Naive thymus-derived CD4-positive, alpha-beta T cell (primary cell): ENCODE data around the gene RHOH. TPM values are rescaled to one million over a fixed set of nuclear protein-coding genes. Genes with fewer than 3 reads are reported as not detected.

ENCODE experiments used
- ATAC-seq: fragments of 150-1000 bp; cut with Tn5 transposase; 2 replicates; pipeline ENCODE4 v1.10.0; 2021; ENCODE audit warnings: mild to moderate bottlenecking, moderate library complexity
- CTCF ChIA-PET: fragments of 350-600 bp; sonication (Branson Sonifier 250); formaldehyde crosslinking; loops from one replicate; lab custom pipeline; 2021; ENCODE audit warnings: antibody characterized with exemption; lab: Charles Lee
- POLR2A ChIA-PET: fragments of 350-600 bp; sonication (Branson Sonifier 250); formaldehyde crosslinking; loops from one replicate; lab custom pipeline; 2021; ENCODE audit warnings: antibody characterized with exemption, inconsistent platforms; lab: Charles Lee
- DNase-seq, 9 donors: peaks; one replicate each; pipeline versions ENCODE4 v3.0.0 to v3.0.0-alpha.2; 2020 to 2022; ENCODE audit warnings: mixed read lengths in 1 of 9
- H3K27ac ChIP-seq: one replicate; pipeline ENCODE4 v1.7.0; 2013; ENCODE audit warnings: mild to moderate bottlenecking, low read depth, low read length, moderate library complexity
- H3K27me3 ChIP-seq, 2 donors: one replicate each; pipeline ENCODE4 v1.7.0; 2013; ENCODE audit warnings: low read length in 2 of 2, mild to moderate bottlenecking in 2 of 2, moderate library complexity in 2 of 2; ENCODE audit not compliant: control insufficient read depth in 2 of 2, insufficient read depth in 2 of 2
- H3K36me3 ChIP-seq, 3 experiments: 1 replicate in 2 of 3; 2 replicates in 1 of 3; pipeline ENCODE4 v1.7.0; 2013; ENCODE audit warnings: low read length in 3 of 3, mild to moderate bottlenecking in 3 of 3, moderate library complexity in 1 of 3; ENCODE audit not compliant: insufficient read depth in 3 of 3, control insufficient read depth in 2 of 3
- H3K4me1 ChIP-seq, 2 donors: one replicate each; pipeline ENCODE4 v1.7.0; 2013; ENCODE audit warnings: low read length in 2 of 2, mild to moderate bottlenecking in 2 of 2, moderate library complexity in 1 of 2; ENCODE audit not compliant: control insufficient read depth in 2 of 2, insufficient read depth in 2 of 2
- H3K4me3 ChIP-seq: 2 replicates; pipeline ENCODE4 v1.7.0; 2013; ENCODE audit warnings: mild to moderate bottlenecking, low read length
- H3K9me3 ChIP-seq, 3 experiments: 1 replicate in 2 of 3; 2 replicates in 1 of 3; pipeline ENCODE4 v1.7.0; 2013; ENCODE audit warnings: low read length in 3 of 3; ENCODE audit not compliant: control insufficient read depth in 2 of 3
- H3K27ac Mint-ChIP-seq, 9 donors: one replicate each; pipeline ENCODE4 v1.8.0; 2020 to 2022; ENCODE audit warnings: mixed read lengths in 9 of 9, mild to moderate bottlenecking in 8 of 9, moderate library complexity in 5 of 9, inconsistent platforms in 2 of 9
- H3K27me3 Mint-ChIP-seq, 5 donors: one replicate each; pipeline ENCODE4 v1.8.0; 2021 to 2022; ENCODE audit warnings: mixed read lengths in 5 of 5, mild to moderate bottlenecking in 1 of 5
- H3K36me3 Mint-ChIP-seq, 5 donors: one replicate each; pipeline ENCODE4 v1.8.0; 2020 to 2022; ENCODE audit warnings: mixed read lengths in 5 of 5, mild to moderate bottlenecking in 3 of 5, inconsistent platforms in 1 of 5
- H3K4me1 Mint-ChIP-seq, 7 donors: one replicate each; pipeline ENCODE4 v1.8.0; 2020 to 2022; ENCODE audit warnings: mixed read lengths in 7 of 7, mild to moderate bottlenecking in 3 of 7, inconsistent platforms in 1 of 7
- H3K4me3 Mint-ChIP-seq, 10 donors: one replicate each; pipeline ENCODE4 v1.8.0; 2020 to 2022; ENCODE audit warnings: mild to moderate bottlenecking in 10 of 10, mixed read lengths in 10 of 10, moderate library complexity in 6 of 10, inconsistent platforms in 2 of 10
- H3K9me3 Mint-ChIP-seq, 11 donors: one replicate each; pipeline ENCODE4 v1.8.0; 2020 to 2022; ENCODE audit warnings: mixed read lengths in 11 of 11, mild to moderate bottlenecking in 4 of 11, inconsistent platforms in 1 of 11, moderate library complexity in 1 of 11
- intact Hi-C, 2 donors: fragments of 100-400 bp; cut with micrococcal nuclease; formaldehyde crosslinking; loops; one replicate each; pipeline ENCODE4 v1.15.1; 2023
- polyA plus RNA-seq, 2 donors: library from polyadenylated mRNA; unstranded; fragments of 300-500 nt; fragmentation: Illumina TruSeq; gene quantifications; one replicate each; pipeline ENCODE4 v1.2.3, GENCODE V29; 2021
- total RNA-seq, 6 experiments: library from RNA in 5 of 6; stranded (reverse) in 5 of 6; gene quantifications; 1 replicate in 5 of 6; 2 replicates in 1 of 6; pipeline ENCODE4 v1.2.3 and lab custom pipeline; 2021 to 2026

RHOH gene
- total and polyA plus RNA-seq, 7 experiments from 2014 or later, result 160 to 479 (median 294) TPM

DNA sequence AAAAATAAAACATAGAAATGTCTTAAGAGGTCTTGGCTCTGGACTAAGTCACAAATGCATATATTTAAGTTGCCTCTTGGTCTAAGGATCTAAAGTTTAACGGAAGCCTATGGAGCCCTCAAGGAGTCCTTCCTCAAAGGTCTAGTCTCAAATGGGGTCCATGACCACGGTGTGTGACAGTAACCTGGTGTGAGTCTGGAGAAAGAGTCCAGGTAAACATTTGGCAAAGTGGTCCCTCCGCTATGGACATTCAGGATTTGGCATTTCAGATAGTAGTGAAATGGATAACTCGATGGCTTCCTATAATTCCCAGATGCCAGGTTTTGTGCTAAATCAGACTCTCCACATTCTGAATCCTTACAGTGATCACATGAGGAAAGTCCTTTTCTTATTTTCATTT, 44.2 kb downstream of the RHOH start:
- H3K27ac ChIP-seq, result peak overlapping the region; percentile 78
- no peak overlapping the region for H3K4me3 ChIP-seq
- H3K4me1 ChIP-seq, result peaks cover 90 to 93% of the 10 kb centered on the region in 2 donors
- CTCF ChIA-PET, result interaction anchor here (0.7 to 1.6 kb wide), 6 partner anchors 8 to 33 kb away, joined by 3 to 5 read pairs (median 3); no protein-coding TSS in a partner anchor
- no peak for DNase-seq
- H3K27me3 ChIP-seq, result no peaks in the 10 kb centered on the region
- peaks cover 24 to 32% (median 26%) of the 10 kb centered on the region in 3 experiments for H3K36me3 ChIP-seq
- Mint-ChIP-seq H3K4me1 (peaks cover 59 to 99% (median 93%) of the 10 kb centered on the region in 7 donors), H3K4me3 (peak overlapping the region; percentile 62 to 78 (median 76)), H3K36me3 (peaks cover 20 to 58% (median 56%) of the 10 kb centered on the region in 5 donors), H3K9me3 (no peaks in the 10 kb centered on the region), H3K27me3 (no peaks in the 10 kb centered on the region), H3K27ac (peak overlapping the region; percentile 79 to 98 (median 94))
- POLR2A ChIA-PET, result interaction anchor here (0.6 to 7.2 kb wide), 11 partner anchors 9 to 68 kb away, joined by 3 to 62 read pairs (median 5); no protein-coding TSS in a partner anchor
- intact Hi-C loops, result loop anchor here in 1 of 2 donors (5.0 kb wide), 1 partner anchor 89 kb away; no protein-coding TSS in a partner anchor
- ATAC-seq, result no peak
- H3K9me3 ChIP-seq, result no peaks in the 10 kb centered on the region

DNA sequence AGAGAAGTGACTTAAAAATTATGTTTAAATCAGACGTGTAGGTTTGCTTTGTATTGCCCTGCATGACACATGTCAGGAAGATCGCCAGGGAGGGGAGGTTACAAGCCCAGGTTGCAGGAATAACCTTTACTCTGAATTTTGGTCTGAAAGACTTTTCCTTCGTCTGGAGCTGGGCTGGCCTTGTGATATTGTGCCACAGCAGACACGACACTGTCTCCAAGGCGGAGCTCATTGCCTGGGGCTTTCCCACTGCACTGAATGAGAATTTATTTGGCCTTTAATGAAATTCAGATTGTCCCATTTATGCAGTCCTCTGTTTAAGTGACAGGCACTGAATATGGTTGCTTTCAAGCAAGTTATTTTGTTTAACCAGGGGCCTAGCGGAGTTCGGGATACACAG, 45.1 kb downstream of the RHOH start:
- Histone ChIP-seq H3K4me1 (peaks cover 90 to 94% of the 10 kb centered on the region in 2 donors), H3K4me3 (peak overlapping the region; percentile 6), H3K36me3 (peaks cover 24 to 34% (median 26%) of the 10 kb centered on the region in 3 experiments), H3K27me3 (no peaks in the 10 kb centered on the region), H3K27ac (peak overlapping the region; percentile 78), H3K9me3 (no peaks in the 10 kb centered on the region)
- Mint-ChIP-seq H3K27me3 (no peaks in the 10 kb centered on the region), H3K9me3 (no peaks in the 10 kb centered on the region), H3K36me3 (peaks cover 20 to 60% (median 58%) of the 10 kb centered on the region in 5 donors), H3K4me3 (peak overlapping the region; percentile 62 to 84 (median 76)), H3K27ac (peak overlapping the region; percentile 79 to 98 (median 94)), H3K4me1 (peaks cover 68 to 99% (median 93%) of the 10 kb centered on the region in 7 donors)
- ChIA-PET CTCF (interaction anchor here (0.7 to 1.6 kb wide), 5 partner anchors 11 to 60 kb away, joined by 3 to 5 read pairs (median 3); no protein-coding TSS in a partner anchor), POLR2A (interaction anchor here (0.7 to 7.2 kb wide), 16 partner anchors 8 to 186 kb away, joined by 3 to 62 read pairs (median 4); partner anchors contain the start of gene RHOH)
- DNase-seq (peak in 2 of 9 donors; percentile 39 to 79), ATAC-seq (peak; percentile 34)
- intact Hi-C loops, result loop anchor here in 1 of 2 donors (5.0 kb wide), 1 partner anchor 90 kb away; no protein-coding TSS in a partner anchor

DNA sequence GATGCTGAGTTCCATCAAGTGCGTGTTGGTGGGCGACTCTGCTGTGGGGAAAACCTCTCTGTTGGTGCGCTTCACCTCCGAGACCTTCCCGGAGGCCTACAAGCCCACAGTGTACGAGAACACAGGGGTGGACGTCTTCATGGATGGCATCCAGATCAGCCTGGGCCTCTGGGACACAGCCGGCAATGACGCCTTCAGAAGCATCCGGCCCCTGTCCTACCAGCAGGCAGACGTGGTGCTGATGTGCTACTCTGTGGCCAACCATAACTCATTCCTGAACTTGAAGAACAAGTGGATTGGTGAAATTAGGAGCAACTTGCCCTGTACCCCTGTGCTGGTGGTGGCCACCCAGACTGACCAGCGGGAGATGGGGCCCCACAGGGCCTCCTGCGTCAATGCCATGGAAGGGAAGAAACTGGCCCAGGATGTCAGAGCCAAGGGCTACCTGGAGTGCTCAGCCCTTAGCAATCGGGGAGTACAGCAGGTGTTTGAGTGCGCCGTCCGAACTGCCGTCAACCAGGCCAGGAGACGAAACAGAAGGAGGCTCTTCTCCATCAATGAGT, 46.6 kb downstream of the RHOH start:
- Mint-ChIP-seq H3K4me3 (peak overlapping the region; percentile 51 to 84 (median 71)), H3K27me3 (no peaks in the 10 kb centered on the region), H3K9me3 (no peaks in the 10 kb centered on the region), H3K27ac (peak overlapping the region; percentile 79 to 98 (median 94)), H3K36me3 (peaks cover 15 to 63% (median 52%) of the 10 kb centered on the region in 5 donors), H3K4me1 (peaks cover 64 to 98% (median 88%) of the 10 kb centered on the region in 7 donors)
- peaks cover 88 to 92% of the 10 kb centered on the region in 2 donors for H3K4me1 ChIP-seq
- H3K27ac ChIP-seq, result peak overlapping the region; percentile 78
- H3K9me3 ChIP-seq, result no peaks in the 10 kb centered on the region
- H3K27me3 ChIP-seq, result no peaks in the 10 kb centered on the region
- intact Hi-C loops, result loop anchor here in 1 of 2 donors (5.0 kb wide), 1 partner anchor 91 kb away; no protein-coding TSS in a partner anchor
- POLR2A ChIA-PET, result interaction anchor here (0.6 to 3.3 kb wide), 10 partner anchors 9 to 74 kb away, joined by 3 to 23 read pairs (median 6); no protein-coding TSS in a partner anchor
- DNase-seq, result no peak
- ATAC-seq, result no peak
- CTCF ChIA-PET, result interaction anchor here (0.6 kb wide), 1 partner anchor 240 kb away, joined by 3 read pairs; no protein-coding TSS in a partner anchor
- H3K4me3 ChIP-seq, result peak overlapping the region; percentile 6
- peaks cover 19 to 34% (median 26%) of the 10 kb centered on the region in 3 experiments for H3K36me3 ChIP-seq

DNA sequence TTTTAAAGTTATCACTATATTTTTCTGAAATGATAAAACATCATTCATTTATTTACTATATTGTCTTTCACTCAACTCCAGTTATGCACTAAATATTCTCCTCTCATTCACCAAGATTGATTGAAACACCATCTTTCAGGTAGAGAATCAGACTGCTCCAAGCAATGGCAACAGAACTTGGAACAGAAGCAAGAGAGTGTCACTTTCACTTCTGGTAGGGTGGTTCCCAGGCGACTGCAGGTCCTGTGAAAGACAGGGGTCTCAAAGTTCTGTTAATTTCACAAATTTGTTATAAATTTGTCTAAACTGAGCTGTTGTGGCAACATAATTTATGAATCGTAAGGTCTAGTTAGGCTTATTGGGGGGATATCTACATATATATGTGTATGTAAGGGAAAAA, 47.8 kb downstream of the RHOH start:
- Histone ChIP-seq H3K9me3 (no peaks in the 10 kb centered on the region), H3K27me3 (no peaks in the 10 kb centered on the region), H3K4me1 (peaks cover 84 to 93% of the 10 kb centered on the region in 2 donors), H3K4me3 (no peak overlapping the region), H3K27ac (peak overlapping the region; percentile 78), H3K36me3 (peaks cover 17 to 34% (median 26%) of the 10 kb centered on the region in 3 experiments)
- H3K36me3 Mint-ChIP-seq, result peaks cover 15 to 65% (median 45%) of the 10 kb centered on the region in 5 donors
- intact Hi-C loops, result loop anchor here in 1 of 2 donors (5.0 kb wide), 1 partner anchor 92 kb away; no protein-coding TSS in a partner anchor
- ATAC-seq, result no peak
- ChIA-PET POLR2A (interaction anchor here (1.0 to 4.1 kb wide), 11 partner anchors 13 to 66 kb away, joined by 3 to 23 read pairs (median 7); no protein-coding TSS in a partner anchor), CTCF (interaction anchor here (2.0 kb wide), 1 partner anchor 8 kb away, joined by 6 read pairs; no protein-coding TSS in a partner anchor)
- H3K4me3 Mint-ChIP-seq, result peak overlapping the region in 9 of 10 donors; percentile 1 to 83 (median 71)
- H3K9me3 Mint-ChIP-seq, result no peaks in the 10 kb centered on the region
- peak overlapping the region; percentile 84 to 99 (median 96) for H3K27ac Mint-ChIP-seq
- H3K4me1 Mint-ChIP-seq, result peaks cover 64 to 98% (median 89%) of the 10 kb centered on the region in 7 donors
- peak in 1 of 9 donors; percentile 43 for DNase-seq
- no peaks in the 10 kb centered on the region for H3K27me3 Mint-ChIP-seq

DNA sequence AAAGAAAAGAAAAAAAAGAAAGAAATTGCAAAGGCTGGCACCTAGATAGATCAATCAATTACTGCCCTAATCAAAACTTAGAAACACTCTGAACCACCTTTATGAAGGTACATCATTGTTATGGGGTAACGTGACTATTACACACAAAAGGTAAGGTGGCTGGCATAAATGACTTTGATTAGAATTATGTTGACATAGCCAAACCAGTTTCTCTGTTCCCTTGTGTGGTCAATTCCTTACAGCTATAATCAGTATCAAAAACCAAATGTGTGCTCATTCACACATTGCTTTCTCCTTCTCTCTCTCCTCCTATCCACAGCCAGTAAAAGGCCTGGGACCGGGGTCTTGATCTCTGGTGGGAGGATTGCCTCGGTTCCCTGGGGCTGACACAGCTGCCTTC, 48.7 kb downstream of the RHOH start:
- peaks cover 76 to 94% of the 10 kb centered on the region in 2 donors for H3K4me1 ChIP-seq

More for the DNA sequence above, 48.7 kb downstream of the RHOH start:
- H3K4me1 Mint-ChIP-seq, result peaks cover 65 to 98% (median 87%) of the 10 kb centered on the region in 7 donors
- Histone ChIP-seq H3K27me3 (no peaks in the 10 kb centered on the region), H3K9me3 (no peaks in the 10 kb centered on the region), H3K4me3 (no peak overlapping the region), H3K27ac (peak overlapping the region; percentile 78), H3K36me3 (peaks cover 17 to 34% (median 26%) of the 10 kb centered on the region in 3 experiments)
- H3K36me3 Mint-ChIP-seq, result peaks cover 15 to 63% (median 41%) of the 10 kb centered on the region in 5 donors
- H3K27me3 Mint-ChIP-seq, result no peaks in the 10 kb centered on the region
- peaks cover 0 to under 1% (median 0%) of the 10 kb centered on the region in 11 donors for H3K9me3 Mint-ChIP-seq
- peak overlapping the region; percentile 26 to 83 (median 70) for H3K4me3 Mint-ChIP-seq
- H3K27ac Mint-ChIP-seq, result peak overlapping the region; percentile 84 to 99 (median 96)
- intact Hi-C loops, result no loop called here
- DNase-seq, result no peak
- POLR2A ChIA-PET, result interaction anchor here (0.7 to 4.1 kb wide), 15 partner anchors 8 to 65 kb away, joined by 3 to 26 read pairs (median 7); partner anchors contain the start of gene RHOH
- CTCF ChIA-PET, result interaction anchor here (0.9 to 2.0 kb wide), 3 partner anchors 9 to 64 kb away, joined by 4 to 6 read pairs (median 5); no protein-coding TSS in a partner anchor
- ATAC-seq, result no peak
